Hippocampal formation (tissue), 2 donors: ENCODE results near the gene BLOC1S1.
A peak's percentile ranks its signal among the peaks of the same experiment; 100 is the strongest.

Experiments used
- DNase-seq, 2 donors: peaks; one replicate each; lab custom pipeline; 2025; lab: John Stamatoyannopoulos, UW

The BLOC1S1 gene

GRCh38 chr12:55728186-55728938, 12.5 kb downstream of the BLOC1S1 start:
- DNase-seq, result peak; percentile 57 to 59

DNA sequence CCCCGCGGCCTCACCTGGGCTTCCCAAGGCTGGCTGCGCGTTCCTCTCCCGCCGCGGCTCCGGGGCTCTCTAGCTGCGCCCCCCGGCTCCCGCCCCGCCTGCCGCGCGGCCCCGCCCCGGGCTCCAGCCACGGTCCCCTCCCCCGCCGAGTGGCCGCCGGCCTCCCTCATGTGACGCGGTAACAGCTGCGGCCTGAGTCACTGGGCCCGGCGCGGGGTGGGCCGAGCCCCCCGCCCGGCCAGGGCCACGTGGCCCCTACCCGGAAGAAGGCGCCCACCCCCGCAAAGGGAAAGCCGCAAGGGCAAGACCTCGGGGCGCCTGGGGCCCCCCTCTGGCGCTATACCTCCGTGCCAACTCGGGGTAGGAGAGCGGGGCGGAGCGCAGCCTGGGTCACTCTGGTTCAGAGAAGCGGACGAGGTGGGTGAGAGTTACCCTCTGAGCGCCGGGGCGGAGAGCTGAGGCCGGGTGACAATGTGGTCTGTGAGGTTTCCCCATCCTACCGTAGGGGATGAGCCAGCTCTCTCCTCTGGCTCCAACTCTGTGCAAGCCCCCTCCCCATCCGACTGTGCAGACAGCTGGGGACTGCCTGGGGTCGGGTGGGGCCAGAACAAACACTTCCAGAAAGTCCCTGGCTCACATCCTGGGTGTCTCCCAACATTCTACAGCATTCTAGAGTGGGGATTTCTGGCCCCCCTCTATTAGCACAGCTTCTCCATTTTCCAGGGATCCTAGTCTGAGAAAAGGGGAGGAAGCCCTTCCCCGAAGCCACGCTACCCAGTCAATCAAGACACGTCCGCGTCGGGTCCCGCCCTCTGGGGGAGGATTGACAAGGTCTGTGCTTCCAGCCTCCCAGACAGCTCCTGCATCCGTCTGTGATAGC, 13.3 kb downstream of the BLOC1S1 start, which contains the start of gene CD63:
TSS of gene CD63 (minus strand) at position 71 of the 880 bp plus-strand sequence. CDS start 668 bp downstream, outside the sequence.
- DNase-seq, result peak; percentile 86 to 89

- peak; percentile 65 to 73 for DNase-seq
These were observed 14.3 kb downstream of the BLOC1S1 start for GRCh38 chr12:55729819-55730818.

DNA sequence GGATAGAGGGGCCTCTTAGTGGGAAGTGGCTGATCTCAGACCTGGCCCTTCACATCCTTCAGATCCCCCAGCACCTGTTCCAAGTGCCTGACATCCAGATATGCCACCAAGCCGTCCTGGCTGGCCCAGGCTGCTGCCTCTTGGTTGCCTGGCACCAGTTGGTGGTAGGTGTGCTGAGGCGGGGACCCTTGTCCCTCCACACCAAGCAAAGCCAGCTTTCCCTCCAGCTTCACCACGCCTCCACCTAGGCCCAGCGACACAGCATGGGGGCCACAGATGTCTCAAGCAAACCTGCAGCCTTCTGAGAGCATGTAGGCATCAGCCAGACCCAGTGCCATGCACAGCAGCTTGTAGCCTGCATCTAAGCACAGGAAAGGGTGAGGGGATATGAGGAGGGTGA, 16.4 kb downstream of the BLOC1S1 start:
- no peak for DNase-seq

GRCh38 chr12:55733021-55733555, 17.2 kb downstream of the BLOC1S1 start:
- no peak for DNase-seq

GRCh38 chr12:55733858-55734257, 18.0 kb downstream of the BLOC1S1 start:
- no peak for DNase-seq

DNA sequence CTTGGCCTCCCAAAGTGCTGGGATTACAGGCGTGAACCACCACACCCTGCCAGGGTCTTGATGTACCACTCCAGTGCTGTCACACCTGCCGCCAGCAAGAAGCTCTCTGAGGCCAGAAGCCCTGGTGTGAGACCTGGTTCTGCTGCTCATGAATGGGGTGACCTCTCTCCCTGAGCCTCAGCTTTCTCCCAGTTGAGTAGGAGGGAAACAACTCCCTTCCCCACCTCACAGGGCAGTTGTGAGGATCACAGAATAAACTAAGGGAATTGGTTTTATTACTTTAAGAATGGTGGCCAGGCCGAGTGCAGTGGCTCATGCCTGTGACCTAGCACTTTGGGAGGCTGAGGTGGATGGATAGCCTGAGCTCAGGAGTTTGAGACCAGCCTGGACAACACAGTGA, 18.7 kb downstream of the BLOC1S1 start:
- DNase-seq, result no peak

DNA sequence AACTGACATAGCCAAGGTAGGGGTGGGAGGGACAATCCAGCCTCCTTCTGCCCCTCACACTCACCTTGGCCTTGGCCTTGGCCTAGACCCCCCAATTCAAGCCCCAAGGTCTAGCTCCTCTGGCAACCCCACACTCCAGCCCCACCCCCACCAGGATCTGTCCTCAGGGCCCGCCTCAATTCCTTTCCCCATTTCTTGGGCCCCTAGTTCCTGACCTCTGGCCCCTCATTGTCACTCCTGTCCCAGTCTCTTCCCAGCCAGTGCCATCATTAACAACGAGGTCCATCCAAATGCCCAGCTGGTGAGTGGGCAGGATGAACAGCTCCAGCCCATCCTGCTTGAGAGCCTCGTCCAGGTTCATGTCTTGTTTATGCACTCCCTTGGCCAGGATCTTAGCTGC, 20.2 kb downstream of the BLOC1S1 start:
- DNase-seq, result no peak

DNA sequence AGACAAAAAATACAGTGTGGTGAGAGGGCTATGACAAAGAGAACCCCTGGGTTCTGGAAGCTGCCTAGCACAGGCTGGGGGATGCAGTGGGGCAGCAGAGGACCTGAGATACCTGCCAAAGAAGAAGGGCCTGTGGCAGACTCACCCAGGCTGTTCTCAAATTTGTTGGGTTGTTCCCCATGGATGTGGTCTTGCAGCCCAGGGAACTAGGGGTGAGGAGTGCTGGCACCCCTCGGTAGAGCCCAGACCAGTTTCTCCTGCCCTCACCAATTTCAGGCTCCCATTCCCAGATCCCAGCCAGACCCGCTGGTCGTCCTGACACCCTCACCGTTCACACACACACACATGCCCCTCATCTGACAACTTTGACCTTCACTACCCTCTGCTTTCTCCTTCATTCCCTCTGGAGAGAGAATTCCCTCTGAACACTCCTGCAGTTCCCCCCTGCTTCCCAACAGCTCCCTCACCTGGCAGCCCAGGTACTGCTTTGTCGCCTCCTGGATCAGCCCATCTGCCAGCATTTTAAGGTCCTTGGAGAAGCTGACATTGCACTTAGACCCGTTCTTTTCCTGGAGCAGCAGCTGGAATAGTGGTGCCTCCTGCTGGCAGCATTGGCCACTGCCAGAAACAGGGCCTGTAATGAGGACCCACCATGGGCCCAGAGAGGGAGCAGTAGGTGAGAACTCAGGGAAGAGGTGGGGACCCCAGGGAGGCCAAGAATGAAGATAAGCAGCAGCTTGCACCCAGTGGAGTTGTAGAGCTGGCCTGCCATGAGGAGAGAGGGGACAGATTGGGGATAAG, 21.1 kb downstream of the BLOC1S1 start:
- peak; percentile 55 to 73 for DNase-seq

DNA sequence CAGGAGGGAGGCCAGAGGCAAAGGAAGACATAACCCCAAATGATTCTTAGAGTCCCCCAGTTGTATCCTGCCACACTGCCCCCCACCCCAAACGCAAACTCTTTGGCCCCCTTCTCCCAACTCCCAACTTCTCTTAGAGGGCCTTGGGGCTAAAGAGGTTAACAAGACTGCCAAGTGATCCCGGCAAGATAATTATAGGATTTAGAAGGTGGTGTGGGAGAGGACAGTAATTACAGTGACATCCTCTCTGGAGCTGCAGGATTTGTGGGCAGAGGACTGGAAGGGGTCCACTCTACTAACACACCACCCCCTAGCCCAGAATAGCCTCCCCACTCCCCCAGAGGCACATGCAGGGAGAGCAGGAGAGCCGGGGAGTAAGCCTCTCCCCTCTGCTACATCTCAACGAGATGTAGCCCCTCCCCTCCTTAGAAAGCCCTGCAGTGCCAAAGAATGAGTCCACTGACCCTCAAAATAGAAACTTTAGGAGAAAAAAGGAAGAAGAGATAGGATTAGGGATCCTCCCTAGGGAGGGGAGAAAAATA, 21.8 kb downstream of the BLOC1S1 start:
- DNase-seq, result no peak

DNA sequence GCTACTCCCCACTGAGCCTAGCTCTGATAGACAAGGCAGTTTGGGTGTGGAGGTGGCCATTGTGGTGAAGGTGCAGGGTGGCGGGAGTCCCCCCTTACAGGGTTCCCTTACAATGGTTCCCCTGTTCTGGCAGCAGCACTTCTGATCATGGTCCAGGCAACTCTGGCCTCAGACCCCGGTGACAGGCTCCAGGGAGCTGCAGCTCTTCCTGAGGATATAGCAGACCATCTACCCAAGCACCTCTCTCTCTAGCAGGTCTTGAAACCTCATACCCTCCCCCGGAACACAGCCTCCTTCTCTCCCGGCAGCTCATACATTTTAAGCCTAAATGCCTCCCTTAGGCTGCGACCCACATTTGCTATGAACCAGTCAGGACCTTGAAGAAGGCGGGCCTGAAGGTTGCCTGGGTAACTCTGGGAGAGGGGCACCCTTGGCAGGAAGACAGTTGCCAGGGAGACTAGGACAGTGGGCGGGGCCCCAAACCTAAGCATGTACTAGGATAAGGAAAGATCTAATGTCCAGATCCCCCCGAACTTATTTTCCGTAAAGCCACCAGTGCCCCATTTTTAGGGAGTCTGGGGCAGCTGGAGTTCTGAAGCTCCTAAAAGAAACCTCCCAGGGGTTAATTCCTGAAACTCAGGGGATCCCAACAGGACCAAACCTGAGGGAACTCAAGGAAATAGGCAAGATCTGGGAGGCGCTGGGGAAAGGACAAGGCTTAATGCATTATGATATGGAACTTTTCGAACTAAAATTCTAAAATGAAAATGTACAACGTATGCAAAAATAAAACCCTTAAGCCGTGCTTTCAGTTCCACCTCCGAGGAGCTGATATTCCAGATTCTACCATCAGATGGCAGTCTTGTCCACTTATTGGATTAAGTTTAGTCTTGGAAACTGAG, 22.5 kb downstream of the BLOC1S1 start:
- peak; percentile 73 to 88 for DNase-seq

GRCh38 chr12:55739025-55739378, 23.2 kb downstream of the BLOC1S1 start:
- DNase-seq, result no peak

- no peak for DNase-seq
These were observed 26.3 kb downstream of the BLOC1S1 start for GRCh38 chr12:55741931-55742680.

GRCh38 chr12:55742719-55743405, 27.0 kb downstream of the BLOC1S1 start, which contains the start of gene GDF11:
Gene GDF11 (plus strand): TSS chr12:55743122. CDS start chr12:55743317, 195 bp downstream.
- peak; percentile 77 to 81 for DNase-seq

DNA sequence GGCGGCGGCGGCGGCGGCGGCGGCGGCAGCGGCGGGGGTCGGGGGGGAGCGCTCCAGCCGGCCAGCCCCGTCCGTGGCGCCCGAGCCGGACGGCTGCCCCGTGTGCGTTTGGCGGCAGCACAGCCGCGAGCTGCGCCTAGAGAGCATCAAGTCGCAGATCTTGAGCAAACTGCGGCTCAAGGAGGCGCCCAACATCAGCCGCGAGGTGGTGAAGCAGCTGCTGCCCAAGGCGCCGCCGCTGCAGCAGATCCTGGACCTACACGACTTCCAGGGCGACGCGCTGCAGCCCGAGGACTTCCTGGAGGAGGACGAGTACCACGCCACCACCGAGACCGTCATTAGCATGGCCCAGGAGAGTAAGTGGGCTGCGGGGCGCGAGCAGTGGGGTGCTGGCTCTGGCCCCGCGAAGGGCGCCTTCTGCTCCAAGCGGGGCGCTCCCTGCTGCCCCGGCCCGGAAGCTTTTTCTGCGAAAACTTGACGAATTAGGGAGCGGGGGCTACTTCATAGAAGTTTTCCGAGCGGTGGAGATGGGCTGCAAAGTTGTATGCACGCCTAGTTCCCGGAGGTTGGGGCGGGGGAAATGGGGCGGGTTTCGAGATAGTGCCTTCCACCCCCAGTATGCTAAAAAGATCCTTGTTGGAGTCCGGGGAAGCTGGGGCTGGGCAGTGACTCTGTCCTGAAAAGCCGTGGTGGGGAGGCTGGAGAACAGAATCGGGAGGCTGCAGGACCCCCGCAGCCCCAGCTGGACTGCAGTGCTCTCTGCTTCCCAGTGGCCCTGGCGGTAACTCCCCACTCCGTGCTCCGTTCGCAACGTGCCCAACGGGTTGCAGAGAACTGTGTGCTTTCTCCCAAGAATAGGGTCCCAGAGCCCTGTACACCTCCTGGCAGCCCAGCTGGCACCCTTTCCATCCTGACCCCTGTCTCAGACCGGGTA, 27.8 kb downstream of the BLOC1S1 start:
- DNase-seq, result no peak

- DNase-seq, result no peak
These were observed 28.6 kb downstream of the BLOC1S1 start for GRCh38 chr12:55744340-55745030.
